ENCODE measurements around the gene VAV1.

VAV1 gene

DNA sequence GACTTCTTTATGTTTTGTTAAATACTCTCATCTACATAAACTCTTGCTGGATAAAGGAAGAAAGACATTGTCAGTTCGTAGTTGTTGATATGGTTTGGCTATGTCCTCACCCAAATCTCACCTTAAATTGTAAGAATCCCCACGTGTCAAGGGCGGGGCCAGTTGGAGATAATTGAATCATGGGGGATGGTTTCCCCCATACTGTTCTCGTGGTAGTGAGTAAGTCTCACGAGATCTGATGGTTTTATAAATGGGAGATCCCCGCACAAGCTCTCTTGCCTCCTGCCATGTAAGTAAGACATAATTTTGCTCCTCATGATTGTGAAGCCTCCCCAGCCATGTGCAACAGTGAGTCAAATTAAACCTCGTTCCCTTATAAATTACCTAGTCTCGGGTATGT lies 118.4 kb downstream of the VAV1 start:
- H3K4me3 ChIP-seq (ENCODE audit: low read depth, low read length) = no peak overlapping the region
- TF ChIP-seq, protein P1, sequence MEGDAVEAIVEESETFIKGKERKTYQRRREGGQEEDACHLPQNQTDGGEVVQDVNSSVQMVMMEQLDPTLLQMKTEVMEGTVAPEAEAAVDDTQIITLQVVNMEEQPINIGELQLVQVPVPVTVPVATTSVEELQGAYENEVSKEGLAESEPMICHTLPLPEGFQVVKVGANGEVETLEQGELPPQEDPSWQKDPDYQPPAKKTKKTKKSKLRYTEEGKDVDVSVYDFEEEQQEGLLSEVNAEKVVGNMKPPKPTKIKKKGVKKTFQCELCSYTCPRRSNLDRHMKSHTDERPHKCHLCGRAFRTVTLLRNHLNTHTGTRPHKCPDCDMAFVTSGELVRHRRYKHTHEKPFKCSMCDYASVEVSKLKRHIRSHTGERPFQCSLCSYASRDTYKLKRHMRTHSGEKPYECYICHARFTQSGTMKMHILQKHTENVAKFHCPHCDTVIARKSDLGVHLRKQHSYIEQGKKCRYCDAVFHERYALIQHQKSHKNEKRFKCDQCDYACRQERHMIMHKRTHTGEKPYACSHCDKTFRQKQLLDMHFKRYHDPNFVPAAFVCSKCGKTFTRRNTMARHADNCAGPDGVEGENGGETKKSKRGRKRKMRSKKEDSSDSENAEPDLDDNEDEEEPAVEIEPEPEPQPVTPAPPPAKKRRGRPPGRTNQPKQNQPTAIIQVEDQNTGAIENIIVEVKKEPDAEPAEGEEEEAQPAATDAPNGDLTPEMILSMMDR (IDR thresholded peaks at IDR 0.05; ENCODE audit: low read depth, low read length) = no peak

DNA sequence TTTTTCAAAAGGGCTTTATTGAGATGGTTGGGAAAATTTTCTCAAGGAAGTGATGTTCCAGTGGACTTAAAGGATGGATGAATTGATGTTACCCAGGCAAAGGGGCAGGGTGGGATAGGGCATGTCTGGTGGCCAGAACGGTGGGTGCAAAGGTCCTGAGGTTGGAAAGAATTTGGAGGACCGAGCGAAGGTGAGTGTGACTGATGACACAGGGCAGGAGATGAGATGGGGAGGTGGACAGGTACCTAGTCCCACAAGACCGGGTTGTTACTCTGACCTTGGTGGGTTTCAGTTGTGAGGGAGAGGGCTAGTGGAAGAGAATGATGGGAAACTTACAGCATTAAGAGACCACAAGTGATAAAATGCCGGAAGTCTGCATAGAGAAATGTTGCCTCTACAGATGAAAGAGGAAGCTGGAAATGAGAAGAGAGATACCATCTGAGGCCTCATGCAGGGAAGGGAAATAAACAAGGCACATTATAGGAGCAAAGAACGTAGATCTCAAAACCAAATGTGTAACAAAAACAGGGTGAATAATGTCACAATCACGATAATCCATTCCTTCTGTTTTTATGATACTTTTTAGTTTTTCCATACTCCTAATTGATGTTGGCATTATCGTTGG lies 119.4 kb downstream of the VAV1 start:
- TF ChIP-seq, protein P1 (IDR thresholded peaks at IDR 0.05; ENCODE audit: low read depth, low read length) = no peak
- H3K4me3 ChIP-seq (ENCODE audit: low read depth, low read length) = no peak overlapping the region

DNA sequence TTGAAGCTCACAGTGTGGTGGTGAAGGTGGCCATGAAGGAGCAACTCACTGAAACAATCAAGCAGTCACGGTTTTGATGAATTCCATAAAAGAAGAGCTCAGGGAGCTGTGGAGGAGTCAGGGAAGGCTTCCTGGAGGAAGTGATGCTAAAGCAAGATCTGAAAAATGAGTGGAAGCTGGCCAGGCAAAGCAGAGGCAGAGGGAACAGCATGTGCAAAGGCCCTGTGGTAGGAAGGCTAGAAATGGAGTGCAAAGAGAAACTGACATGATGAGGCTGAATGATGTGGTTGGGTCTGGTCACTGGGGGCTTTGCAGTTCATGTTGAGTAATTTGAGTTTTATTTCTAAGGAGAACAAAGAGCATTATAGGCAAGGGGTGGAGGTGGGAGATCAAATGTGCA lies 121.8 kb downstream of the VAV1 start:
- TF ChIP-seq, protein P1 (IDR thresholded peaks at IDR 0.05; ENCODE audit: low read depth, low read length) = no peak
- no peak overlapping the region for H3K4me3 ChIP-seq (ENCODE audit: low read depth, low read length)

DNA sequence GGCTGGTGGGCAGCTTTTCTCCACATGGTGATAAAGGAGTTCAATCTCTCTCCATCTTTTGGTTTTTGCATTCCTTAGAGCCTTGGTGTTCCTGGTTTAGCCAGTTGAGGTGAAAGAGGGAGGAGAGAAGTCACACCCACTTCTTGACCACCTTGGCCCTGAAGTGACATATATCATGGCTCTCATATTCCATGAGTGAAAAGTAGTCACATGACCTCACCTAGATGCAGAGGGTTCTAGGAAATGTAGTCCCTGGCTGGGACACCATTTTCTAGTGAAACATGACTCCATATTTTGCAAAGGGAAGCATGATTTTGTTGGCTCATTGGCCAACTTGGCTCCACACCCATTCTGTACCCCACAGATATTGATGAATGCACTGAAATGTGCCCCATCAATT lies 130.9 kb downstream of the VAV1 start:
- no peak overlapping the region for H3K4me3 ChIP-seq (ENCODE audit: low read depth, low read length)
- TF ChIP-seq, protein P1 (IDR thresholded peaks at IDR 0.05; ENCODE audit: low read depth, low read length) = no peak

DNA sequence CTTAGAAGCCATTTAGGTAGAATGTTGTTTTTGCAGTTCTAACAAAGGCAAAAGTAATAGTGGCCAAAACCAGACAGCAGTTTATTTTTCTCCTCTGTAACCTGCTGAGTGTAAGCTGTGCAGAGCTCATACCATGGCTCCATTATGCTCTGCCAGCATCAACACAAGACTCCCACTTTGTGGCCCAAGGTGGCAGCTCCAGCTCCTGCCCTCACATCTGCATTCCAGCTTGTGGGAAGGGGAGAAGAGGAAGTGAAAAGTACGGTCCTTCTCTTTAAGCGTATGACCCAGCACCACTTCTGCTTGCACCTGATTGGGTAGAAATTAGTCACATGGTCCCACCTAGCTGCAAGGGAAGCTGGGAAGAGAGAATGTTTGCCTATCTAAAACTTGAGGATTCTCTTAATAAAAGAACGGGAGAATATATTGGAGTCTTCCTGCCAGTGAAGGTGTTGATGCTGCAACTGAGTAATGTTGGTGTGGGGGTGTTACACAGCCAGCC lies 134.1 kb downstream of the VAV1 start:
- H3K4me3 ChIP-seq (ENCODE audit: low read depth, low read length) = no peak overlapping the region

More for the DNA sequence above, 134.1 kb downstream of the VAV1 start:
- TF ChIP-seq, protein P1 (IDR thresholded peaks at IDR 0.05; ENCODE audit: low read depth, low read length) = no peak

All from WI38 (cell line).